ENCODE results near the gene IMP4. TPM values are rescaled to one million over a fixed set of nuclear protein-coding genes. Genes with fewer than 3 reads are reported as not detected.

Gene IMP4
- total RNA-seq, 1 donor from 2014 or later, result 134 TPM

DNA sequence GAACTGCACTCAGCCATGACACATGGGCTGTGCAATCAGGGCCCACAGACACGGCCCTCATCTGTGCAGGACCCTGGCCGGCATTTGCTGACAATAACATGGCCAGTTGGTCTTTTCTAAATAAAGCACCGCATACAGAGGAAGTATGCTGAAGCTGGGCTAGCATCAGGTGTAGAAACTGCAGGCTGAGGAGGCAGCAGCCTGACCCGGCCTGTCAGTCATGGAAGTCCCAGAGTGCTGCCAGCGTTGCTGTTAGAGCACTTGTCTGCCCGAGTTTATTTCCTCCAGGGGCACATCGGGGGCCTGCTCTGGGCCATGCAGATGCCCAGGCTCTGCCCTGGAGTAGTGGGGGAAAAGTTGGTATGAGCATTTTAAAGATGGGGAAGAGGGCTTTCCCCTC, 9.0 kb downstream of the IMP4 start:
- TF ChIP-seq, protein P1, sequence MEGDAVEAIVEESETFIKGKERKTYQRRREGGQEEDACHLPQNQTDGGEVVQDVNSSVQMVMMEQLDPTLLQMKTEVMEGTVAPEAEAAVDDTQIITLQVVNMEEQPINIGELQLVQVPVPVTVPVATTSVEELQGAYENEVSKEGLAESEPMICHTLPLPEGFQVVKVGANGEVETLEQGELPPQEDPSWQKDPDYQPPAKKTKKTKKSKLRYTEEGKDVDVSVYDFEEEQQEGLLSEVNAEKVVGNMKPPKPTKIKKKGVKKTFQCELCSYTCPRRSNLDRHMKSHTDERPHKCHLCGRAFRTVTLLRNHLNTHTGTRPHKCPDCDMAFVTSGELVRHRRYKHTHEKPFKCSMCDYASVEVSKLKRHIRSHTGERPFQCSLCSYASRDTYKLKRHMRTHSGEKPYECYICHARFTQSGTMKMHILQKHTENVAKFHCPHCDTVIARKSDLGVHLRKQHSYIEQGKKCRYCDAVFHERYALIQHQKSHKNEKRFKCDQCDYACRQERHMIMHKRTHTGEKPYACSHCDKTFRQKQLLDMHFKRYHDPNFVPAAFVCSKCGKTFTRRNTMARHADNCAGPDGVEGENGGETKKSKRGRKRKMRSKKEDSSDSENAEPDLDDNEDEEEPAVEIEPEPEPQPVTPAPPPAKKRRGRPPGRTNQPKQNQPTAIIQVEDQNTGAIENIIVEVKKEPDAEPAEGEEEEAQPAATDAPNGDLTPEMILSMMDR (conservative IDR thresholded peaks at IDR 0.05; ENCODE audit: low read depth, low read length), result no peak
- no peak overlapping the region for H3K4me3 ChIP-seq (ENCODE audit: low read depth, low read length)
- DNase-seq (ENCODE audit: low read depth), result no peak

DNA sequence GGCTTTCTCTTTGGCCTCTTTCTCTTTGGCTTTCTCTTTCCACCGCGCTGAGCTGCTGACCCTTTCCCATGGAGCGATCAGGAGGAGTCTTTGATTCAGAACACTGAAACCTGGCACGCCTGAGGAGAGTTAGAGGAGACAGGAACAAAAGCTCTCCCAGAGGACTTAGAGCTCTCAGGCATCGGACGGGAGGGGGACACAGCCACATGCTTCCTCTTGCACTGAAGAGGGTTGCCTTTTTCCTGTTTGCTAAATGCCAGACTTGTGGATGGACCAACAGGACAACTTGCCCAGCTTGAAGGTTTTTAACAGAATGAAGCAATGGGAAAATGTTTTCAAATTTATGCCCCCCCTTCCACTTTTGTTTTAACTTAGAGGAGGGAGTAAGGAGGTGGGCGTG, 9.5 kb downstream of the IMP4 start:
- DNase-seq (ENCODE audit: low read depth), result no peak

DNA sequence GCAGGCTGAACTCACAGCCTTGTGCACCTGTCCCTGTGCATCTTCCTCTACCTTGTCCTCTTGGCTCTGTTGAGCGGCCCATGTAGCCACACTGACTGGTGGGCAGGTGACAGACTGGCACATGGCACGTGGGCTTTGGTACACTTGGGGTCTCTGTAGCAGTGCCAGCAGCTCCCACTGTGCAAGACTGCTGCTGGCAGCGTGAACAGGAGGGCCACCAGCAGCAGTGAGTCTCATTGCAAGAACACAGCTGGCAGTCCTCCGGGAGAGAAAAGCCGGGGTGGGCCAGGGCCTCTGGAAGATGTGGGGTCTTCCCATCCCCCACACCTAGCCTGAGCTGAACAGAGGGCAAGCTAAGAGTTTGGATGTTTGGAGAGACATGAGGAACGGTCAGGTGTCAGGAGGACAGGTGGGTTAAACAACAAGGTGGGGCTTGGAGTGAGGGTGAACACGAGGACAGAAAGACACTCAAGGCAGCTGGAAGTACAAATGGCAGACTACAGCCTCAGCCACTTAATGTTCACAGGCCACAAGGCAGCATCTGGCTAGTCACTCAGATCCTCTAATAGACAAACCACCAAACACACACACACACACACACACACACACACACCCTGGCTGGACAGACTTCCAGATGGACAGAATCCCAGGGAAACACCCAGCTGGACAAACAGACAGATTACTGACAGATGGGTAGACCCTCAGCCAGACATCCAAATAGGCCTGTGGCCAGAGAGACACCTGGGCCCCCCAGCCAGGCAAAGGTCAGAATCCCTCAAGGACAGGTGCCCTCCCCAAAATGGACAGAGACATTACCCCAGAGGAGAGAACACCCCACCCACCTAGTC, 10.8 kb downstream of the IMP4 start:
- DNase-seq (ENCODE audit: low read depth), result no peak
- no peak overlapping the region for H3K4me3 ChIP-seq (ENCODE audit: low read depth, low read length)
- TF ChIP-seq, protein P1 (conservative IDR thresholded peaks at IDR 0.05; ENCODE audit: low read depth, low read length), result no peak

More for the DNA sequence above, 9.5 kb downstream of the IMP4 start:
- H3K4me3 ChIP-seq (ENCODE audit: low read depth, low read length), result no peak overlapping the region
- TF ChIP-seq, protein P1 (conservative IDR thresholded peaks at IDR 0.05; ENCODE audit: low read depth, low read length), result no peak

DNA sequence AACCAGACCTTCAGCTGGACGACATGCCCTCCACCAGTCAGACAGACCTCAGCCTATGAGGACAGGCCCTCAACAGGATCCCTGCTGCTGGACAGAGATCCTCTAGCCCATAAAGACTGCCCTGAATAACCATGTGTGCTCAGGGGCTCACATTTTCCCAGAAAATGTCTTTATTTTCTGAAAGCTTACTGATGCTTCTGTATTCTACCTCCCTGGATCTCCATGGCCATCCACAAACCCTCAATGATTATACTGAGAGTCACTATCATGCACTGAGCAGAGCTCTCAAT, 11.4 kb downstream of the IMP4 start:
- no peak for DNase-seq (ENCODE audit: low read depth)
- TF ChIP-seq, protein P1 (conservative IDR thresholded peaks at IDR 0.05; ENCODE audit: low read depth, low read length), result no peak
- H3K4me3 ChIP-seq (ENCODE audit: low read depth, low read length), result no peak overlapping the region

- TF ChIP-seq, protein P1 (conservative IDR thresholded peaks at IDR 0.05; ENCODE audit: low read depth, low read length), result no peak
- peak overlapping the region; percentile 85 for H3K4me3 ChIP-seq (ENCODE audit: low read depth, low read length)
- no peak for DNase-seq (ENCODE audit: low read depth)
Measured at GRCh38 chr2:130355172-130355577, 12.5 kb downstream of the IMP4 start.

DNA sequence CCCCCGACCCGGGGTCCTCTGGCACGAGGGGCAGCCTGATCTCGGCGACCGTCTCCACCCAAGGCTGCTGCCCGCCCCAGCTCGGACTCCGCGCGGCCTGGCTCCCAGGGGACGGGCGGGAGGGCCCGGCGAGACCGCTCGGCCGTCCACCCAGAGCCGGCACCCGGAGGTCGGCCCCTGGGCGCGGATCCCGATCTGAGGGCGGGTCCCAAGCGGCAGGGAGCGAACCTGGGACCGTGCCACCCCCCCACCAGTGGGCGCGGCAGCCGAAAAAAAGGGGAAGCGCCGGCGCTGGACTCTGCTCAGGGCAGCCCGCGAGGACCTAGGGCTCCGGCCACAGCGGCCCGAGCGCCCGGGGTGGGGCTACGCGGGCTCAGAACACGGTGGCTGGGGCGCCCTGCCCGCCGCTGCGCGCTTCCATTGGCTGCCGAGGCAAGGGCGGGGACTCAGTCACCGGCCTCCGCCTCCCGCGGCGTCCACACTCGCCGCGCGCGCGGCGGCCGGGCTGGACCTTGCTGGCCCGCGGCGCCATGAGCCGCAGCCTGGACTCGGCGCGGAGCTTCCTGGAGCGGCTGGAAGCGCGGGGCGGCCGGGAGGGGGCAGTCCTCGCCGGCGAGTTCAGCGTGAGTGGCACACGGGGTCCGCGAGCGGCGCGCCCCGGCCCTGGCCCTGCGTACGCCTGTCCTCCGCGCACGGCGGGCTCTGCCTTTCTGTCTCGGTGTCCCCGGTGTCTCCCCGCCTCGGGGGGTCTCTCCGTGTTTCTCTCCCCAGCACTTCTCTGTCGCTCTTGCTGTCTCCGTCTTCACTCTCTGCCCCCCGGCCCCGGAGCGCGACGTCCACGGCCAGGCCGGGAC, 13.1 kb downstream of the IMP4 start, which contains the start of gene PTPN18:
Gene PTPN18, plus strand, starts transcription at position 479 of the 854 bp plus-strand sequence. Its CDS starts 52 bp downstream, at position 531.
- TF ChIP-seq, protein P1 (conservative IDR thresholded peaks at IDR 0.05; ENCODE audit: low read depth, low read length), result peak; percentile 43
- H3K4me3 ChIP-seq (ENCODE audit: low read depth, low read length), result peak within 1 kb of the TSS; percentile 85
- DNase-seq (ENCODE audit: low read depth), result no peak

Data from epithelial cell of proximal tubule (primary cell).